Measurements from ENCODE around the gene TSPO2.
A peak's percentile ranks its signal among the peaks of the same experiment; 100 is the strongest.

Gene TSPO2

GRCh38 chr6:41051873-41052272 is 9.6 kb downstream of the TSPO2 start:
- DNase-seq (ENCODE audit: low read depth in 3 of 3), result no peak

GRCh38 chr6:41053041-41053440 is 10.8 kb downstream of the TSPO2 start, which contains the start of gene APOBEC2:
APOBEC2 (plus strand) TSS chr6:41053202; CDS start chr6:41053348, 146 bp downstream.
- no peak for DNase-seq (ENCODE audit: low read depth in 3 of 3)

GRCh38 chr6:41054511-41054910 is 12.2 kb downstream of the TSPO2 start:
- DNase-seq (ENCODE audit: low read depth in 3 of 3), result no peak

GRCh38 chr6:41055149-41055548 is 12.9 kb downstream of the TSPO2 start:
- DNase-seq (ENCODE audit: low read depth in 3 of 3), result no peak

- DNase-seq (ENCODE audit: low read depth in 3 of 3), result no peak
These were observed 14.7 kb downstream of the TSPO2 start for GRCh38 chr6:41056768-41057490.

- DNase-seq (ENCODE audit: low read depth in 3 of 3), result no peak
These were observed 16.5 kb downstream of the TSPO2 start for GRCh38 chr6:41058783-41059181.

GRCh38 chr6:41059556-41059955 is 17.3 kb downstream of the TSPO2 start:
- no peak for DNase-seq (ENCODE audit: low read depth in 3 of 3)

GRCh38 chr6:41061196-41061726 is 19.0 kb downstream of the TSPO2 start:
- no peak for DNase-seq (ENCODE audit: low read depth in 3 of 3)

- no peak for DNase-seq (ENCODE audit: low read depth in 3 of 3)
These were observed 19.8 kb downstream of the TSPO2 start for GRCh38 chr6:41062056-41062455.

- no peak for DNase-seq (ENCODE audit: low read depth in 3 of 3)
These were observed 21.6 kb downstream of the TSPO2 start for GRCh38 chr6:41063884-41064285.

- DNase-seq (ENCODE audit: low read depth in 3 of 3), result no peak
These were observed 22.6 kb downstream of the TSPO2 start for GRCh38 chr6:41064841-41065240.

- DNase-seq (ENCODE audit: low read depth in 3 of 3), result no peak
These were observed 23.3 kb downstream of the TSPO2 start for GRCh38 chr6:41065550-41066026.

- peak in 2 of 3 experiments; percentile 26 to 47 for DNase-seq (ENCODE audit: low read depth in 3 of 3)
These were observed 24.6 kb downstream of the TSPO2 start for GRCh38 chr6:41066867-41067304.

- DNase-seq (ENCODE audit: low read depth in 3 of 3), result no peak
These were observed 29.2 kb downstream of the TSPO2 start for GRCh38 chr6:41071501-41071922.

GRCh38 chr6:41071923-41072835 is 29.9 kb downstream of the TSPO2 start, which contains the start of gene OARD1:
OARD1 (minus strand) TSS chr6:41072356; CDS start chr6:41071634, 722 bp downstream.
- DNase-seq (ENCODE audit: low read depth in 3 of 3), result peak; percentile 99 to 100 (median 99)

- DNase-seq (ENCODE audit: low read depth in 3 of 3), result peak in 1 of 3 experiments; percentile 99
These were observed 30.6 kb downstream of the TSPO2 start, which contains the start of gene NFYA for GRCh38 chr6:41072836-41073202. NFYA (plus strand) TSS chr6:41072974; CDS start chr6:41079090, 6,116 bp downstream.

GRCh38 chr6:41073203-41073967 is 31.1 kb downstream of the TSPO2 start:
- peak; percentile 67 to 73 (median 72) for DNase-seq (ENCODE audit: low read depth in 3 of 3)

- no peak for DNase-seq (ENCODE audit: low read depth in 3 of 3)
These were observed 31.9 kb downstream of the TSPO2 start for GRCh38 chr6:41073968-41074691.

- no peak for DNase-seq (ENCODE audit: low read depth in 3 of 3)
These were observed 32.6 kb downstream of the TSPO2 start for GRCh38 chr6:41074692-41075436.

Measured in stimulated activated CD4-positive, alpha-beta T cell treated with anti-CD3 and anti-CD28 coated beads, TNF-alpha, amount 100 ng/mL, for 4 hours (primary cell).